Measurements from ENCODE around the gene SCMH1. TPM values are rescaled to one million over a fixed set of nuclear protein-coding genes. Genes with fewer than 3 reads are reported as not detected.

The SCMH1 gene
- total and polyA plus RNA-seq, 10 donors, result 8.6 to 40.5 (median 26.1) TPM

DNA sequence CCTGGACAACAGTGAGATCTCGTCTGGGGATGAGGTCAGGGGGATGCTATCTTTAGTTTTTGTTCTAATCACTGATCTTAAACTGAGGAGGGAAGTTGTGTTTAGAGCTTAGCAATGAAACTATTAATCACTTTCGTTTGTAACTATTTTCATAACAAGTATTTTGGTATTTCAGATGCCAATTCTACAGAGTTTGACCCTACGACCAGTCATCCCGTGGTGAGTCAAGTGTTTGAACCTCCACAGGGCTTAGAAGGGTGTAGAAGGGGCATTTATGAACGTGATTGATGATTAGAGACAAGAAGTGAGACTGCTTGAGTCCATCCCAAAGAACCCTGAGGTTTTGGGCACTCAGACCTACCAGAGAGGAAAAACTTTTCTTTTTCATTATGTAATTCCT, 236.2 kb downstream of the SCMH1 start:
- Histone ChIP-seq H3K27ac (no peak overlapping the region), H3K27me3 (replicated peaks in 1 of 7) (no peaks in the 10 kb centered on the region), H3K9me3 (no peaks in the 10 kb centered on the region), H3K4me3 (no peak overlapping the region), H3K36me3 (peaks cover 0 to 100% (median 66%) of the 10 kb centered on the region in 6 donors), H3K4me1 (peaks cover 3 to 25% (median 14%) of the 10 kb centered on the region in 6 donors)
- intact Hi-C loops (cut with DNase I; ENCODE audit: low total_unique reads), result no loop called here
- no peak for TF ChIP-seq POLR2AphosphoS5 (IDR thresholded peaks at IDR 0.05)
- TF ChIP-seq, protein P1, sequence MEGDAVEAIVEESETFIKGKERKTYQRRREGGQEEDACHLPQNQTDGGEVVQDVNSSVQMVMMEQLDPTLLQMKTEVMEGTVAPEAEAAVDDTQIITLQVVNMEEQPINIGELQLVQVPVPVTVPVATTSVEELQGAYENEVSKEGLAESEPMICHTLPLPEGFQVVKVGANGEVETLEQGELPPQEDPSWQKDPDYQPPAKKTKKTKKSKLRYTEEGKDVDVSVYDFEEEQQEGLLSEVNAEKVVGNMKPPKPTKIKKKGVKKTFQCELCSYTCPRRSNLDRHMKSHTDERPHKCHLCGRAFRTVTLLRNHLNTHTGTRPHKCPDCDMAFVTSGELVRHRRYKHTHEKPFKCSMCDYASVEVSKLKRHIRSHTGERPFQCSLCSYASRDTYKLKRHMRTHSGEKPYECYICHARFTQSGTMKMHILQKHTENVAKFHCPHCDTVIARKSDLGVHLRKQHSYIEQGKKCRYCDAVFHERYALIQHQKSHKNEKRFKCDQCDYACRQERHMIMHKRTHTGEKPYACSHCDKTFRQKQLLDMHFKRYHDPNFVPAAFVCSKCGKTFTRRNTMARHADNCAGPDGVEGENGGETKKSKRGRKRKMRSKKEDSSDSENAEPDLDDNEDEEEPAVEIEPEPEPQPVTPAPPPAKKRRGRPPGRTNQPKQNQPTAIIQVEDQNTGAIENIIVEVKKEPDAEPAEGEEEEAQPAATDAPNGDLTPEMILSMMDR (IDR thresholded peaks at IDR 0.05 in 8 of 11, conservative IDR thresholded peaks at IDR 0.05 in 3 of 11), result no peak
- TF ChIP-seq POLR2A (IDR thresholded peaks at IDR 0.05), result no peak
- 73 to 84% (median 82%) methylated on average over 5 of the region's 5 CpGs for WGBS, 5 donors
- DNase-seq, result no peak

DNA sequence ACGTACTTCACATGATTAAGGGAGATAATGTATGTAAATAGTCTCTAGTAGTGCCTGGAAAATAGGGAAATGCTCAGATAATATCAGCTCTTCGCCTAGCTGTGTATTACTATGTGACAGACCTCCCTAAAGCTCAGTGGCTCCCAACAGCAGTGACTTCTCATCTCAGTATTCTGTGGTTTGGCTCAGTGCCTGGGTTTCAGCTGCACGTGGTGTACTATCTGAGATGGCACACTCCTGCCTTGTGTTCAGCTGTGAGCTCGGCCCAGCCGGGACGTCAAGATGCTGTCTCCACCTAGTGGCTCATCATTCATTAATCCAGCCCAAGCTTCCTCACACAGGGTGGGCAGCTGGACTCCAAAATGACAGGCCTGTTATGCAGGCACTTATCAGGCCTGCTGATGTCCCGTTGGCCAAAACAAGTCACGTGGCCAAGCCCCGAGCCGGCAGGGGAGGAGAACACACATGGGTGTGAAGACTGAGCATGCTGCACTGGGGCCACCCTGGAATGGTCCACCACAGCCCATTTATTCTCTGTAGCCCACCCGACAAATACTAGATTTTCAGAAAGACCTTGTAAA, 238.4 kb downstream of the SCMH1 start:
- Histone ChIP-seq H3K36me3 (peaks cover 0 to 100% (median 59%) of the 10 kb centered on the region in 6 donors), H3K4me3 (no peak overlapping the region), H3K27ac (peak overlapping the region in 5 of 8 donors; percentile 29 to 65 (median 44)), H3K4me1 (peaks cover 3 to 25% (median 14%) of the 10 kb centered on the region in 6 donors), H3K27me3 (replicated peaks in 1 of 7) (no peaks in the 10 kb centered on the region), H3K9me3 (no peaks in the 10 kb centered on the region)
- intact Hi-C loops (cut with DNase I; ENCODE audit: low total_unique reads), result no loop called here
- TF ChIP-seq POLR2A (IDR thresholded peaks at IDR 0.05) (no peak), POLR2AphosphoS5 (IDR thresholded peaks at IDR 0.05) (peak; percentile 45 to 85 (median 73))
- TF ChIP-seq, protein P1 (IDR thresholded peaks at IDR 0.05 in 8 of 11, conservative IDR thresholded peaks at IDR 0.05 in 3 of 11), result peak in 10 of 11 experiments; percentile 37 to 66 (median 52)
- 21 to 37% (median 27%) methylated on average over 11 of the region's 11 CpGs for WGBS, 5 donors
- DNase-seq, result peak; percentile 93

DNA sequence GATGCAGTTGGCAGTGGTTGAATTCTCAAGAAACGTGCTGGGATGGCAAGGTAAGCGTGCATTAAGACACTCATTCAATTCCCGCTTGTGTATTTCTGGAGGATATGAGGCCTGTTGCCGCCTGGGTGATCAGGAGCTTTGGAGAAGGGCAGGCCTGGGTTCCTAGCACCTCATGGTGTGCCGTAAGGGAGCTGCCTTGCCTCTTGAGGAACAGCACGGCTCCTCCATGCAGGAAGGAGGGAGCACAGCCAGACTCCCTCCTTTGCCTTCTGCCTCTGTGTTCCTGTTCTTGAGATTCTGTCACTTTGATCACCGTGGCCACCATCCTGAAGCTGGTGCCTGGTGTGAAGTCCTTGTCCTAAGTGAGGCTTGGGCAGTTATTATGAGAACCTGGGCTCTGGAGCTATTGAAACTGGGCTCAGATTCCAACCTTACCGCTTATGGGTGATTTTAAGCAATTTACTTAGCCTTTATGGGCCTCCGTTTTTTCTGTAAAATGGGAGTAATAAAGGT, 238.9 kb downstream of the SCMH1 start:
- Histone ChIP-seq H3K4me1 (peaks cover 3 to 25% (median 14%) of the 10 kb centered on the region in 6 donors), H3K9me3 (no peaks in the 10 kb centered on the region), H3K27ac (peak overlapping the region in 5 of 8 donors; percentile 29 to 65 (median 44)), H3K27me3 (replicated peaks in 1 of 7) (no peaks in the 10 kb centered on the region), H3K36me3 (peaks cover 0 to 100% (median 60%) of the 10 kb centered on the region in 6 donors), H3K4me3 (no peak overlapping the region)
- DNase-seq, result no peak
- TF ChIP-seq POLR2A (IDR thresholded peaks at IDR 0.05), result no peak
- TF ChIP-seq POLR2AphosphoS5 (IDR thresholded peaks at IDR 0.05), result no peak
- TF ChIP-seq, protein P1 (IDR thresholded peaks at IDR 0.05 in 8 of 11, conservative IDR thresholded peaks at IDR 0.05 in 3 of 11), result no peak
- 77 to 82% (median 79%) methylated on average over 9 of the region's 9 CpGs for WGBS, 5 donors
- intact Hi-C loops (cut with DNase I; ENCODE audit: low total_unique reads), result no loop called here

DNA sequence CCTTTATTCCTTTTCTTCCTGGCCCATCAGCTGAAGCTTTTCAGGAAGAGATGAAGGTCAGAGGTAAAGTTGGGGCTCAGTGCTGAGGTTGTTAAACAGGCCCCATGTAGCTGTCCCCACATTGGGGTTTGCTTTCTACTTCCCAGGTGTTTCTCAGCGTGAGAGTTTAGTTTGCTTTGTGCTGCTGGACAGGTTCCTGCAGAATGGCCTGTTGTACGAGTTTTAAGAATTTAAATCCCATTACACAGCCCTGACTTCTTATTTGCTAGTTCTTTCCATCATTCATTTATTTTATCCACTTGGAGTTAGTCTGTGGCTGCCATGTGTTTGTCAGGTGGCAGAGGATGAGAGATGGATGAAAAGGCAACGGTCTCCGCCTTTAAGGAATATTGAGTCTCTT, 243.4 kb downstream of the SCMH1 start:
- DNase-seq, result no peak
- peaks cover 0 to 100% (median 64%) of the 10 kb centered on the region in 6 donors for H3K36me3 ChIP-seq
- H3K27me3 ChIP-seq (replicated peaks in 1 of 7), result no peaks in the 10 kb centered on the region
- no peak overlapping the region for H3K27ac ChIP-seq
- no peaks in the 10 kb centered on the region for H3K9me3 ChIP-seq
- intact Hi-C loops (cut with DNase I; ENCODE audit: low total_unique reads), result no loop called here
- WGBS, 5 donors, result 95 to 98% (median 96%) methylated on average over 4 of the region's 4 CpGs
- H3K4me1 ChIP-seq, result peaks cover 3 to 19% (median 10%) of the 10 kb centered on the region in 6 donors
- no peak for TF ChIP-seq POLR2A (IDR thresholded peaks at IDR 0.05)
- TF ChIP-seq POLR2AphosphoS5 (IDR thresholded peaks at IDR 0.05), result no peak
- TF ChIP-seq, protein P1 (IDR thresholded peaks at IDR 0.05 in 8 of 11, conservative IDR thresholded peaks at IDR 0.05 in 3 of 11), result no peak
- no peak overlapping the region for H3K4me3 ChIP-seq

Measured in spleen (tissue), 11 donors.